ENCODE measurements around the gene SIL1.
"Not testable (repeated sequence)": the region's sequence is repeated elsewhere in the genome, so short reads cannot be mapped to it uniquely, and the experiment has no call there.

The SIL1 gene

GRCh38 chr5:139167952-139168720 lies 30.0 kb downstream of the SIL1 start:
- Mint-ChIP-seq H3K36me3 (no peaks in the 10 kb centered on the region), H3K4me1 (peaks cover 13% of the 10 kb centered on the region), H3K27ac (no peak overlapping the region), H3K4me3 (no peak overlapping the region), H3K9me3 (peaks cover 5% of the 10 kb centered on the region)
- ATAC-seq, result no peak
- DNase-seq (ENCODE audit: low spot score in 2 of 2), result no peak

- DNase-seq (ENCODE audit: low spot score in 2 of 2), result no peak
- no peaks in the 10 kb centered on the region for H3K36me3 Mint-ChIP-seq
Measured at GRCh38 chr5:139167533-139167932, 30.6 kb downstream of the SIL1 start.

GRCh38 chr5:139167063-139167462 lies 31.1 kb downstream of the SIL1 start:
- DNase-seq (ENCODE audit: low spot score in 2 of 2) (no peak), ATAC-seq (no peak)
- Mint-ChIP-seq H3K36me3 (no peaks in the 10 kb centered on the region), H3K4me1 (peaks cover 13% of the 10 kb centered on the region), H3K4me3 (no peak overlapping the region), H3K27ac (no peak overlapping the region), H3K9me3 (peaks cover 5% of the 10 kb centered on the region)

More at GRCh38 chr5:139167533-139167932, 30.6 kb downstream of the SIL1 start:
- H3K4me1 Mint-ChIP-seq, result peaks cover 13% of the 10 kb centered on the region
- no peak overlapping the region for H3K27ac Mint-ChIP-seq
- ATAC-seq, result no peak
- peaks cover 5% of the 10 kb centered on the region for H3K9me3 Mint-ChIP-seq
- no peak overlapping the region for H3K4me3 Mint-ChIP-seq

GRCh38 chr5:139164897-139165296 lies 33.3 kb downstream of the SIL1 start:
- not testable (repeated sequence) for H3K27ac Mint-ChIP-seq; DNase-seq (ENCODE audit: low spot score in 2 of 2); H3K36me3 Mint-ChIP-seq; ATAC-seq; H3K9me3 Mint-ChIP-seq; H3K4me3 Mint-ChIP-seq
- H3K4me1 Mint-ChIP-seq, result peaks cover 13% of the 10 kb centered on the region

- no peaks in the 10 kb centered on the region for H3K9me3 Mint-ChIP-seq
- peaks cover 13% of the 10 kb centered on the region for H3K4me1 Mint-ChIP-seq
- ATAC-seq (peak; percentile 28), DNase-seq (ENCODE audit: low spot score in 2 of 2) (no peak)
- H3K36me3 Mint-ChIP-seq, result no peaks in the 10 kb centered on the region
- H3K27ac Mint-ChIP-seq, result no peak overlapping the region
- H3K4me3 Mint-ChIP-seq, result no peak overlapping the region
Measured at GRCh38 chr5:139164020-139164419, 34.1 kb downstream of the SIL1 start.

GRCh38 chr5:139162448-139162847 lies 35.7 kb downstream of the SIL1 start:
- ATAC-seq (no peak), DNase-seq (ENCODE audit: low spot score in 2 of 2) (no peak)
- Mint-ChIP-seq H3K9me3 (no peaks in the 10 kb centered on the region), H3K4me1 (peaks cover 13% of the 10 kb centered on the region), H3K4me3 (no peak overlapping the region), H3K36me3 (no peaks in the 10 kb centered on the region), H3K27ac (no peak overlapping the region)

GRCh38 chr5:139158791-139159190 lies 39.4 kb downstream of the SIL1 start:
- no peak for ATAC-seq
- H3K4me1 Mint-ChIP-seq, result no peaks in the 10 kb centered on the region
- no peak overlapping the region for H3K27ac Mint-ChIP-seq
- H3K4me3 Mint-ChIP-seq, result no peak overlapping the region
- no peaks in the 10 kb centered on the region for H3K36me3 Mint-ChIP-seq
- no peaks in the 10 kb centered on the region for H3K9me3 Mint-ChIP-seq
- DNase-seq (ENCODE audit: low spot score in 2 of 2), result no peak

GRCh38 chr5:139157556-139157955 lies 40.6 kb downstream of the SIL1 start:
- Mint-ChIP-seq H3K4me1 (no peaks in the 10 kb centered on the region), H3K9me3 (no peaks in the 10 kb centered on the region), H3K27ac (no peak overlapping the region), H3K36me3 (no peaks in the 10 kb centered on the region), H3K4me3 (no peak overlapping the region)
- DNase-seq (ENCODE audit: low spot score in 2 of 2) (no peak), ATAC-seq (no peak)

GRCh38 chr5:139156814-139157213 lies 41.4 kb downstream of the SIL1 start:
- ATAC-seq, result no peak

GRCh38 chr5:139155333-139155732 lies 42.8 kb downstream of the SIL1 start:
- H3K4me1 Mint-ChIP-seq, result peaks cover 2% of the 10 kb centered on the region
- H3K36me3 Mint-ChIP-seq, result no peaks in the 10 kb centered on the region
- no peak overlapping the region for H3K27ac Mint-ChIP-seq
- DNase-seq (ENCODE audit: low spot score in 2 of 2) (no peak), ATAC-seq (no peak)
- H3K4me3 Mint-ChIP-seq, result no peak overlapping the region
- no peaks in the 10 kb centered on the region for H3K9me3 Mint-ChIP-seq

More at GRCh38 chr5:139156814-139157213, 41.4 kb downstream of the SIL1 start:
- Mint-ChIP-seq H3K27ac (no peak overlapping the region), H3K4me1 (no peaks in the 10 kb centered on the region), H3K36me3 (no peaks in the 10 kb centered on the region), H3K4me3 (no peak overlapping the region), H3K9me3 (no peaks in the 10 kb centered on the region)
- DNase-seq (ENCODE audit: low spot score in 2 of 2), result no peak

- DNase-seq (ENCODE audit: low spot score in 2 of 2) (no peak), ATAC-seq (no peak)
- Mint-ChIP-seq H3K36me3 (no peaks in the 10 kb centered on the region), H3K9me3 (no peaks in the 10 kb centered on the region), H3K4me1 (peaks cover 33% of the 10 kb centered on the region), H3K4me3 (no peak overlapping the region), H3K27ac (no peak overlapping the region)
Measured at GRCh38 chr5:139151902-139152301, 46.3 kb downstream of the SIL1 start.

GRCh38 chr5:139150367-139150999 lies 47.7 kb downstream of the SIL1 start:
- Mint-ChIP-seq H3K27ac (no peak overlapping the region), H3K4me1 (peaks cover 36% of the 10 kb centered on the region), H3K36me3 (peaks cover 2% of the 10 kb centered on the region), H3K9me3 (no peaks in the 10 kb centered on the region), H3K4me3 (no peak overlapping the region)
- ATAC-seq, result no peak
- no peak for DNase-seq (ENCODE audit: low spot score in 2 of 2)

- DNase-seq (ENCODE audit: low spot score in 2 of 2) (no peak), ATAC-seq (no peak)
- Mint-ChIP-seq H3K4me1 (peaks cover 43% of the 10 kb centered on the region), H3K4me3 (no peak overlapping the region), H3K27ac (no peak overlapping the region), H3K9me3 (no peaks in the 10 kb centered on the region), H3K36me3 (peaks cover 8% of the 10 kb centered on the region)
Measured at GRCh38 chr5:139149477-139150199, 48.5 kb downstream of the SIL1 start.

- Mint-ChIP-seq H3K9me3 (no peaks in the 10 kb centered on the region), H3K4me3 (no peak overlapping the region), H3K36me3 (peaks cover 8% of the 10 kb centered on the region), H3K4me1 (peaks cover 46% of the 10 kb centered on the region), H3K27ac (peak overlapping the region; percentile 5)
- ATAC-seq (no peak), DNase-seq (ENCODE audit: low spot score in 2 of 2) (no peak)
Measured at GRCh38 chr5:139148986-139149385, 49.2 kb downstream of the SIL1 start.

- H3K36me3 Mint-ChIP-seq, result peaks cover 8% of the 10 kb centered on the region
- DNase-seq (ENCODE audit: low spot score in 2 of 2), result no peak
- H3K9me3 Mint-ChIP-seq, result no peaks in the 10 kb centered on the region
- peak overlapping the region; percentile 5 for H3K27ac Mint-ChIP-seq
- peaks cover 48% of the 10 kb centered on the region for H3K4me1 Mint-ChIP-seq
- ATAC-seq, result no peak
- no peak overlapping the region for H3K4me3 Mint-ChIP-seq
Measured at GRCh38 chr5:139148306-139148705, 49.9 kb downstream of the SIL1 start.

Data from stimulated activated effector memory CD8-positive, alpha-beta T cell treated with anti-CD3 and anti-CD28 coated beads, Interleukin-12 subunit alpha, Interleukin-12 subunit beta, amount 100 ng/mL, for 72 hours (primary cell).